Upper lobe of left lung (tissue), 6 donors: ENCODE data around the gene AKT2. TPM values are rescaled to one million over a fixed set of nuclear protein-coding genes. Genes with fewer than 3 reads are reported as not detected.

Experiments
- ATAC-seq, 2 donors: fragments of 200-7000 bp; cut with Tn5 transposase; one replicate each; pipeline ENCODE4 v1.9.1; 2022; ENCODE audit warnings: mild to moderate bottlenecking in 2 of 2, moderate library complexity in 2 of 2; ENCODE audit not compliant: low FRiP score in 2 of 2
- DNase-seq, 2 donors: peaks; one replicate each; pipeline ENCODE4 v3.0.0-alpha.2; 2019 to 2020
- H3K27ac ChIP-seq, 4 donors: fragments of 200-600 bp; sonication (generic); one replicate each; pipeline ENCODE4 v1.5.1; 2016 to 2019
- H3K27me3 ChIP-seq, 4 donors: fragments of 200-600 bp; sonication (generic); one replicate each; pipeline ENCODE4 v1.5.1; 2017 to 2019
- H3K36me3 ChIP-seq, 4 donors: fragments of 200-600 bp; sonication (generic); one replicate each; pipeline ENCODE4 v1.5.1; 2016 to 2019
- H3K4me1 ChIP-seq, 4 donors: fragments of 200-600 bp; sonication (generic); one replicate each; pipeline ENCODE4 v1.5.1; 2018 to 2019
- H3K4me3 ChIP-seq, 4 donors: fragments of 200-600 bp; sonication (generic); one replicate each; pipeline ENCODE4 v1.5.1; 2017 to 2019; ENCODE audit warnings: mild to moderate bottlenecking in 2 of 4, moderate library complexity in 1 of 4
- H3K9me3 ChIP-seq, 4 donors: fragments of 200-600 bp; sonication (generic); one replicate each; pipeline ENCODE4 v1.5.1; 2018 to 2019
- CTCF ChIP-seq, 6 experiments: fragments of 450-650 bp in 4 of 6; fragments of 200-600 bp in 2 of 6; sonication (generic) in 2 of 6; IDR thresholded peaks; one replicate each; pipeline ENCODE4 v1.5.1; 2016 to 2019; ENCODE audit warnings: antibody characterized with exemption in 6 of 6
- EP300 ChIP-seq, 4 donors: sonication (generic); formaldehyde crosslinking; IDR thresholded peaks; one replicate each; pipeline ENCODE4 v1.5.1; 2017; ENCODE audit warnings: antibody characterized with exemption in 4 of 4, control low read depth in 2 of 4
- POLR2A ChIP-seq, 4 donors: fragments of 450-650 bp; IDR thresholded peaks; one replicate each; pipeline ENCODE4 v1.5.1; 2016 to 2017; ENCODE audit warnings: antibody characterized with exemption in 4 of 4, mild to moderate bottlenecking in 2 of 4
- POLR2AphosphoS5 ChIP-seq, 2 donors: sonication (generic); formaldehyde crosslinking; IDR thresholded peaks; one replicate each; pipeline ENCODE4 v1.5.1; 2017; ENCODE audit warnings: antibody characterized with exemption in 2 of 2
- WGBS, 2 donors: methylation state at CpG; one replicate each; pipeline ENCODE4 v1.1.5; 2017 to 2018; 5-methylcytosine and 5-hydroxymethylcytosine counted together
- total RNA-seq, 6 donors: library from RNA; depleted of rRNA in 4 of 6; stranded (reverse); fragments of >200 nt in 4 of 6; gene quantifications; one replicate each; pipeline versions ENCODE4 v1.1.0 to v1.2.1, GENCODE V29; 2016 to 2021
- donor health status: DM: no; HTN: no; CAD: no; lungs with moderate emphysema.
- donor health status: DM: no; HTN: yes; CAD: no; lungs with severe emphysema.

The AKT2 gene
- total RNA-seq, 6 donors from 2014 or later, result 59.7 to 164 (median 105) TPM

GRCh38 chr19:40256512-40256911 lies 28.6 kb downstream of the AKT2 start:
- TF ChIP-seq POLR2A (IDR thresholded peaks at IDR 0.05) (no peak), EP300 (IDR thresholded peaks at IDR 0.05) (no peak), POLR2AphosphoS5 (IDR thresholded peaks at IDR 0.05) (no peak)
- Histone ChIP-seq H3K36me3 (peaks cover 6 to 51% (median 38%) of the 10 kb centered on the region in 4 donors), H3K4me1 (no peaks in the 10 kb centered on the region), H3K9me3 (no peaks in the 10 kb centered on the region), H3K27ac (no peak overlapping the region), H3K27me3 (no peaks in the 10 kb centered on the region), H3K4me3 (no peak overlapping the region)
- 89 to 95% methylated on average over 8 of the region's 8 CpGs for WGBS, 2 donors
- ATAC-seq (no peak), DNase-seq (peak in 1 of 2 donors; percentile 19)

- no peaks in the 10 kb centered on the region for H3K9me3 ChIP-seq
- H3K4me3 ChIP-seq, result no peak overlapping the region
- H3K27ac ChIP-seq, result no peak overlapping the region
- ATAC-seq (no peak), DNase-seq (no peak)
- H3K27me3 ChIP-seq, result no peaks in the 10 kb centered on the region
- TF ChIP-seq EP300 (IDR thresholded peaks at IDR 0.05), result no peak
- no peak for TF ChIP-seq POLR2AphosphoS5 (IDR thresholded peaks at IDR 0.05)
- TF ChIP-seq POLR2A (IDR thresholded peaks at IDR 0.05), result no peak
- TF ChIP-seq CTCF (IDR thresholded peaks at IDR 0.05), result no peak
- WGBS, 2 donors, result 85 to 87% methylated on average over 3 of the region's 3 CpGs
- H3K36me3 ChIP-seq, result peaks cover 6 to 54% (median 38%) of the 10 kb centered on the region in 4 donors
- no peaks in the 10 kb centered on the region for H3K4me1 ChIP-seq
Measured at GRCh38 chr19:40255619-40256166, 29.5 kb downstream of the AKT2 start.

- WGBS, 2 donors, result 92 to 95% methylated on average over 16 of the region's 16 CpGs
- TF ChIP-seq POLR2A (IDR thresholded peaks at IDR 0.05), result no peak
- no peak for TF ChIP-seq POLR2AphosphoS5 (IDR thresholded peaks at IDR 0.05)
- TF ChIP-seq CTCF (IDR thresholded peaks at IDR 0.05), result no peak
- no peak for TF ChIP-seq EP300 (IDR thresholded peaks at IDR 0.05)
- Histone ChIP-seq H3K9me3 (no peaks in the 10 kb centered on the region), H3K4me1 (no peaks in the 10 kb centered on the region), H3K36me3 (peaks cover 6 to 63% (median 40%) of the 10 kb centered on the region in 4 donors), H3K27me3 (no peaks in the 10 kb centered on the region), H3K4me3 (no peak overlapping the region), H3K27ac (no peak overlapping the region)
- DNase-seq (peak in 1 of 2 donors; percentile 42), ATAC-seq (no peak)
Measured at GRCh38 chr19:40254714-40255418, 30.3 kb downstream of the AKT2 start.

GRCh38 chr19:40253611-40254092 lies 31.5 kb downstream of the AKT2 start:
- TF ChIP-seq CTCF (IDR thresholded peaks at IDR 0.05) (no peak), POLR2A (IDR thresholded peaks at IDR 0.05) (no peak), EP300 (IDR thresholded peaks at IDR 0.05) (no peak), POLR2AphosphoS5 (IDR thresholded peaks at IDR 0.05) (no peak)
- H3K4me1 ChIP-seq, result no peaks in the 10 kb centered on the region
- peaks cover 6 to 64% (median 40%) of the 10 kb centered on the region in 4 donors for H3K36me3 ChIP-seq
- no peak for DNase-seq
- H3K27ac ChIP-seq, result no peak overlapping the region
- H3K27me3 ChIP-seq, result no peaks in the 10 kb centered on the region
- no peak for ATAC-seq
- no peaks in the 10 kb centered on the region for H3K9me3 ChIP-seq
- WGBS, 2 donors, result 85 to 92% methylated on average over 8 of the region's 8 CpGs
- no peak overlapping the region for H3K4me3 ChIP-seq

GRCh38 chr19:40252395-40252794 lies 32.8 kb downstream of the AKT2 start:
- peaks cover 6 to 64% (median 40%) of the 10 kb centered on the region in 4 donors for H3K36me3 ChIP-seq
- no peaks in the 10 kb centered on the region for H3K9me3 ChIP-seq
- no peak for ATAC-seq
- no peak for TF ChIP-seq POLR2A (IDR thresholded peaks at IDR 0.05)
- no peak for TF ChIP-seq CTCF (IDR thresholded peaks at IDR 0.05)
- no peak for TF ChIP-seq EP300 (IDR thresholded peaks at IDR 0.05)
- 90 to 94% methylated on average over 7 of the region's 7 CpGs for WGBS, 2 donors
- H3K27ac ChIP-seq, result no peak overlapping the region
- no peak overlapping the region for H3K4me3 ChIP-seq
- no peak for DNase-seq
- H3K4me1 ChIP-seq, result peaks cover 0 to 7% (median 0%) of the 10 kb centered on the region in 4 donors
- no peaks in the 10 kb centered on the region for H3K27me3 ChIP-seq
